Sciatic nerve (tissue), 2 donors: ENCODE measurements around the gene SPATA2L. TPM values are rescaled to one million over a fixed set of nuclear protein-coding genes. Genes with fewer than 3 reads are reported as not detected.
"Not testable (repeated sequence)": the region's sequence is repeated elsewhere in the genome, so short reads cannot be mapped to it uniquely, and the experiment has no call there.

Experiments used
- ATAC-seq: fragments of 200-7000 bp; cut with Tn5 transposase; one replicate; pipeline ENCODE4 v1.9.1; 2020; ENCODE audit warnings: mild to moderate bottlenecking, moderate library complexity
- DNase-seq: peaks from one replicate; pipeline ENCODE4 v3.0.0-alpha.2; 2020; ENCODE audit warnings: low spot score
- intact Hi-C: fragments of 100-400 bp; cut with DNase I; formaldehyde crosslinking; loops from one replicate; pipeline ENCODE4 v1.14.2; 2022
- total RNA-seq: library from RNA; stranded (reverse); fragmentation: NEBNext Ultra II Directional; extraction: Animal tissue kit (Norgen Biotek cat#: 25700); gene quantifications from one replicate; pipeline ENCODE4 v1.2.1, GENCODE V29; 2021
- donor health status: DM: no; HTN: no; CAD: no.
- donor health status: DM: no; HTN: no; CAD: no.

Gene SPATA2L
- total RNA-seq, 1 donor from 2014 or later, result 10.6 TPM

DNA sequence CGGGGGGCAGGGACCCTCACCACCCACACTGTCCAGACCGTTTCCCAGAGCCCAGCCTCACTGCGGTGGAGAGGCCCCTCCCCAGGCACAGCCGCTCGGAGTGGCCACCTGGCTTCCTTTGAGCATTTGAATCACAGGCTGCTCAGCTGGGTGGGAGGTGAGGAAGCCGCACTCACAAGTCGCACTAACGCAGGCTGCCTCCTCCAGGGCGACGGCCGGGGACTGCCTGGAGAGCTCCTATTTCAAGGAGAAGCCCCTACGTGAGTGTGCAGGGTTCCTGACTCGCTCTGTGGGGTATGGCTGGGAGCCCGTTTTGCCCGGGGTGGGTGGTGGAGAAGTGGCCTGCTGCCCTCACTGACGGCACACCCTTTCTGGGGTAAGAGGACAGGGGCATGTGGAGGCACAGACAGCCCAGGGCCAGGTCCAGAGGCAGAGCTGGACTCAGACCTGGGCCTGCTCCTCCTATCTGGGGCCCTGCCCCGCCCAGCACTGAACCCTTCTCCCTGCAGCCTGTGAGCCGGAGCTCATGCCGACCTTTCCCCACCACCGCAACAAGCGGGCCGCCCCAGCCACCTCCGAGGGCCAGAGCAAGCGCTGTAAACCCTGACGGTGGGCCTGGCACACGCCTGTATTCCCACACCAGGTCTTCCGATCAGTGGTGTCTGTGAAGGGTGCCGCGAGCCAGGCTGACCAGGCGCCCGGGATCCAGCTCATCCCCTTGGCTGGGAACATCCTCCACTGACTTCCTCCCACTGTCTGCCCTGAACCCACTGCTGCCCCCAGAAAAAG is 6.2 kb downstream of the SPATA2L start:
- no peak for ATAC-seq
- intact Hi-C loops, result no loop called here
- DNase-seq, result no peak

DNA sequence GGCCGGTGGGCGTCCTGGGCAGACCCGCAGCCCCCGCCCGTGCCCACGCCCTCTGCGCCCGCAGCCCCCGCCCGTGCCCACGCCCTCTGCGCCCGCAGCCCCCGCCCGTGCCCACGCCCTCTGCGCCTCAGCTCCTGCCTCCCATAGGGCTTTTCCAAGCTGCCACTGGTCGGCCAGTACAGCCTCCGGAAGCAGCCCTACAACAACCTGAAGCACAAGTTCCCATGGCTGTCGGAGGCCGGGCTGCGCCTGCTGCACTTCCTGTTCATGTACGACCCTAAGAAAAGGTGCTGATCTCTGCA is 6.8 kb downstream of the SPATA2L start:
- DNase-seq, ATAC-seq, intact Hi-C loops: not testable (repeated sequence)

DNA sequence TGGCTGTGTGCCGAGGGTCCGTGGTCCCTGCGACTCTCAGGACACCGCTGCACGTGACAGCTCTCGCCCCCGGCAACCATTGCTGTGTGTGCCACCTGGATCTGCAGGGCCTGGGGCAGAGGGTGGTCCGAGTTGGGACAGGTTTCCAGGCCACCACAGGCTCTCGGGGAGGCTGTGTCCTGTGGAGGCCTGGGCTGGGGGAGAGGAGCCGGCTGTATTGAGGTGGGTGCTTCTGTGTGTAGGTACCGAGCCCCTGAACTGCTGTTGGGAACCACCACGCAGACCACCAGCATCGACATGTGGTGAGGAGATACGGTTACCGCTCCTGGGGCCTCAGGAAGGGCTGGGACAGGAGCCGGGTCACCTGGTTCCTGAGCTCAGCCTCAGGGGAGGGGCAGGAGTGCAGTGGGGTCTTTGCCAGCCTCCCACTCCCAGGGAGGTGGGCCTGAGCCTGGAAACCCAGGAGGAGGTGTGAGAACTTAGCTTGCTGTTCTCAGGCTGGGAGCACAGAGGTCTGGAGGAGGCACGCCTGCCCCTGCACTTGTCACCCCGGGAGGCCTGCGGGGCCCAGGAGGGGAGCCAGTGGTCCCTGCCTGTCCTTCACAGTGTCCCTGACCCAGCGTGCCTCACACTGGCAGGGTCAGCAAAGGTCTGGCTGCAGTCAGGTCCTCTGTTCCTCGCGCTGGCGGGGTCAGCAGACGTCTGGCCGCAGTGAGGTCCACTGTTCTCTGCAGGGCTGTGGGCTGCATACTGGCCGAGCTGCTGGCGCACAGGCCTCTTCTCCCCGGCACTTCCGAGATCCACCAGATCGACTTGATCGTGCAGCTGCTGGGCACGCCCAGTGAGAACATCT is 7.3 kb downstream of the SPATA2L start:
- ATAC-seq (no peak), DNase-seq (no peak)
- intact Hi-C loops, result no loop called here

DNA sequence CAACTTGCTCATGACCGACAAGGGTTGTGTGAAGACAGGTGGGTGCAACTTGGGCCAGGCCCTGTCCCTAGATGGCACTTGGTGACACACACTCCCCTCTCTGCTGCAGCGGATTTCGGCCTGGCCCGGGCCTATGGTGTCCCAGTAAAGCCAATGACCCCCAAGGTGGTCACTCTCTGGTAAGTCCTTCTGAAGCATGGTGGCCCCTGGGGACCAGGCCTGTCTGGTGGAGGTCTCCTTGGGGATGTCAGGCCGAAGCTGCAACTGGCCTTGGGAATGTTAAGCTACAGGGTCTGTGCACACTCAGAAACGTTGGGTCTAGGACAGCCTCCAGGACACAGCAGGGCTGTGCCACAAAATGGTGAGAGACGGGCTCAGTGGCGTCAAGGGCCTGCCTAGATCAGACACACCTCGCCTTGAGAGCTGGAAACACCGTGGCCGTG is 8.2 kb downstream of the SPATA2L start:
- ATAC-seq (no peak), DNase-seq (no peak)
- intact Hi-C loops, result no loop called here

DNA sequence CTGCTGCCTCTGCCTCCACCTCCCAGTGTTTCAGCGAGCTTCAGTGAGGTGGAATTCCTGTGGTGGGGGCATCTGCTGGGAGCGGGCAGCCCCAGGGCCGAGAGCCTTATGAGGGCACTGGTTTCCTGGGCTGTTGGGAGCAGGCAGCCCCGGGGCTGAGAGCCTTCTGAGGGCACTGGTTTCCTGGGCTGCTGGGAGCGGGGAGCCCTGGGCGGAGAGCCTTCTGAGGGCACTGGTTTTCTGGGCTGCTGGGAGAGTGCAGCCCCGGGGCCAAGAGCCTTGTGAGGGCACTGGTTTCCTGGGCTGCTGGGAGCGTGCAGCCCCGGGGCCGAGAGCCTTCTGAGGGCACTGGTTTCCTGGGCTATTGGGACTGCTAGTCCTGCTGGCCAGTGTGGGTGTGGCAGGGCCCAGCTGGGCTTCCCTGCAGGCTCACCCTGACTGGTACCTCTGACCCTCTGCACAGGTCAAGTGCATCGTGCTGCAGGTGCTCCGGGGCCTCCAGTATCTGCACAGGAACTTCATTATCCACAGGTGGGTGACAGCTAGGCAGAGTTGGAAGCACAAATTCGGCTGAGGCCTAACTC is 9.4 kb downstream of the SPATA2L start:
- DNase-seq, result no peak
- no peak for ATAC-seq
- intact Hi-C loops, result no loop called here

DNA sequence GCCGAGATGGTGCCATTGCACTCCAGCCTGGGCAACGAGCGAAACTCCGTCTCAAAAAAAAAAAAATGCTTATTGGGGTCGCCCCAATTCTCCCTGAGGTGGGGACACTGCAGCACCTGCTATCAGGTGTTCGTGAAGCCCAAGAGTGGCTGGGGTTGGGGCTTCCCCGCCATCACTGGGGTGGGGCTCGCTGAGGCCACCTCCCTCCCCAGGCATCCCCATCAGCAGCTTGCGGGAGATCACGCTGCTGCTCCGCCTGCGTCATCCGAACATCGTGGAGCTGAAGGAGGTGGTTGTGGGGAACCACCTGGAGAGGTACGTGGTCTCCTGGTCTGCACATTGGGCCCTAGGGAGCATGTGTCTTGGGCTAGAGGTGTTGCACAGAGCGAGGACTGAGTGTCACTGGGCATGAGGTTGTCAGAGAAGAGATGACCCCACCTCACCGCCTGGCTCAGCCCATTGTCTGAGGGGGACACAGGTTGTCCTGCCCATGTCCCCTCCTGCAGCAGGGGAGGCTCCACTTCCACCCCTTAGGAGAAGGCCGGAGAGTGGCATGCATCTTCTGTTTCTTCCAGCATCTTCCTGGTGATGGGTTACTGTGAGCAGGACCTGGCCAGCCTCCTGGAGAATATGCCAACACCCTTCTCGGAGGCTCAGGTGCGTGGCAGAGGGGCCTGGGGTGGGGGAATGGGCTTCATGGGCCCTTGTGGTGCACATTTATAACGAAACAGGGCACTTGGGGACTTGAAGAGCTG is 10.1 kb downstream of the SPATA2L start:
- ATAC-seq (no peak), DNase-seq (no peak)

DNA sequence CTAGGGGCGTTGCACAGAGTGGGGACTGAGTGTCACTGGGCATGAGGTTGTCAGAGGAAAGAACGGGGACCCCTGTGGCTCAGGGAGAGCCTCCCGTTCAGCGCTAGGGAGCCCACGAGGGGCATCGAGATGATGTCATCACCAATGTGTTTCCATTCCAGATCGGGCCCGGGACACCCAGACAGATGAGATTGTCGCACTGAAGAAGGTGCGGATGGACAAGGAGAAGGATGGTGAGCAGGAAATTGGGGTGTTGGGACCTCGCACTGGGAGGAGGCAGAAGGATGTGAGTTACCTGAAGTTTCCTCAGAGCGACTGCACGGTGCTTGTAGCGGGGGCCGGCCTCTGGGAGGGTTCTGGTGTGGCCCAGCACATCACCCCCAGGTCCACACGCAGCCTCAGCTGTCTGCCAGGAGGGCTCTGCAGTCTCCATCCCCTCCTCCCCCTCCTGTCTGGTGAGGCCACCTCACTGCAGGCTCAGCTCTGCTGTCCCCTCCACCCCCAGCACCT is 11.1 kb downstream of the SPATA2L start:
- no peak for DNase-seq
- no peak for ATAC-seq
- intact Hi-C loops, result no loop called here

More for the DNA sequence above, 10.1 kb downstream of the SPATA2L start:
- intact Hi-C loops, result no loop called here

DNA sequence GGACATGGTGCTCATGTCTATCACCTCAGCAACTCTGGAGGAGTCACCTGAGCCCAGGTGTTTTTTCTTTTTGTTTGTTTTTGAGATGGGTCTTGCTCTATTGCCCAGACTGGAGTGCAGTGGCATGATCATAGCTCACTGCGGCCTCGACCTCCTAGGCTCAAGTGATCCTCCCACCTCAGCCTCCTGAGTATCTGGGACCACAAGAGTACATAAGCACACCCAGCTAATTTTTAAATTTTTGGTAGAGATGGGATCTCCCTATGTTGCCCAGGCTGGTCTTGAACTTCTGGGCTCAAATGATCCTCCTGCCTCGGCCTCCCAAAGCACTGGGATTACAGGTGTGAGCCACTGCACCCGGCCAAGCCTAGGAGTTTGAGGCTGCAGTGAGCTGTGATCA is 11.9 kb downstream of the SPATA2L start:
- intact Hi-C loops, ATAC-seq: not testable (repeated sequence)

DNA sequence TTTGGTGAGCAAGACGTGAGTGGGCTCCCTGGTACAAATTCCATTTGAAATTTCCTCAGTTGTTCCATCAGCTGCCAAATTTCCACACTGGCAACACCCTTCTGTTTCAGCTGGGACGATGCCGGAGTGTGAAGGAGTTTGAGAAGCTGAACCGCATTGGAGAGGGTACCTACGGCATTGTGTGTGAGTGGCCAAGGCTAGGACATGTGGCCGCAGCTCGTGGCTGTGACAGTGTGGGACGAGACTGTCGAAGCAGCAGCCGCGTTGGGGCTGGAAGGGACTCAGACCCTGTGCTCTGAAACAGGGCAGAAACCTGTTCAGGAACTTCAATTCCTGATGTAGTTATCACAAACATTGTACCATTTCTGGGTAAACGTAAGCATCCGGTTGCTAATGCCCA is 12.4 kb downstream of the SPATA2L start:
- intact Hi-C loops, result no loop called here

More for the DNA sequence above, 11.9 kb downstream of the SPATA2L start:
- not testable (repeated sequence) for DNase-seq

DNA sequence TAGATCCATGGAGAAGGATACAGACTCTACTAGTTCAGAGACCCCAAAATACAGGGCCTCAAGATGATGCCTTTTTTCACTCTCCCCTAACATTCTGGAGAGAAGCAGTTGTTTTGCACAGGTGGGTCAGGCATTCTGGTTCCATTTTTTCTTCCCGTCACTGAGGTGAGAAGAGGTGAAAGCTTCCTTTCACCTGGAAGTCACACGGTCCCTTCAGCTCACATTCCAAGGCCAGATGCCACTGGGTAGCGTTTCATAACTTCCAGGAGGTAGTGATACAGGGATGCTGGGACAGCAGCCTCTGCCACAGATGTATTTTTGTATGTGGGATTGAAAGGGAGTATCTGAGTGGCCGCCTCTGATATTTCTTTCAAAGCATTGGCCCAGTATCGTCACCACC is 13.1 kb downstream of the SPATA2L start:
- no peak for ATAC-seq
- intact Hi-C loops, result no loop called here
- no peak for DNase-seq

More for the DNA sequence above, 12.4 kb downstream of the SPATA2L start:
- ATAC-seq, result no peak
- no peak for DNase-seq

DNA sequence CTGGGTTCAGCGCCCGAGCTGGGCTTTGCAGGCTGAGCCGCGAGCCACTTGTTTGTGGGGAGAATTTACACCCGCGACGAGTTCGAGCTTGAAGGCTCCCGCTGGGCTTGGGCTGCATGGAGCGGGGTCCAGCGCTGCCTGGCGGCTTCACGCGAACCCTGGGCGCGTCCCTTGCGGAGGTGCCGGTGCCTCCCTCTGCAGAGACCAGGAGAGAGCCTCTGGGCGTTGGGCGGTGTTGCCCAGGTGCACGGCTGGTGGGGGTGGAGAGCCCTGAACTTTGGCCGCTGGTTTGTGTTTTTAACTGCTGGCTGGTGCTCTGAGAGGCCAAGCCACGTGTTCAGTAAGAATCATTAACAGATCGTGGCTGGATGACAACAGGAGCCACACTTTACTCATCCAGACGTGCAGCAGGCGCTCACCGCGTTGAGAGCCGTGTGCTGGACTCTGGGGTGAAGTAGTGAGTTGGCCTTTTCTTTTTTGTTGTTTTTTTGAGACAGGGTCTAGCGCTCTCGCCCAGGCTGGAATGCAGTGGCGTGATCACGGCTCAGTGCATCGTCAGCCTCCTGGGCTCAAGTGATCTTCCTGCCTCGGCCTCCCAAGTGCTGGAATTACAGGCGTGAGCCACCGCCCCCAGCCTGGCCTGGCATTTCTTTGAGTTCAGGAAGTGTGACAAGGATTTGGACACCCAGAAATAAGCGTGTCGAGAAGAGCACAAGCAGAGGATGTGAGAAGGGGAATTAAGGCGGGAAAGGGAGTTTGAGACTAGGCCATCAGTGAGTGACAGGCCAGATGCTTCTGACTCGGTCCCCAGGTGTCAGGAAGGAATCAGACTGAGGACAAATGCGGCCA is 14.2 kb downstream of the SPATA2L start:
- intact Hi-C loops, result no loop called here
- DNase-seq (no peak), ATAC-seq (peak; percentile 26)

DNA sequence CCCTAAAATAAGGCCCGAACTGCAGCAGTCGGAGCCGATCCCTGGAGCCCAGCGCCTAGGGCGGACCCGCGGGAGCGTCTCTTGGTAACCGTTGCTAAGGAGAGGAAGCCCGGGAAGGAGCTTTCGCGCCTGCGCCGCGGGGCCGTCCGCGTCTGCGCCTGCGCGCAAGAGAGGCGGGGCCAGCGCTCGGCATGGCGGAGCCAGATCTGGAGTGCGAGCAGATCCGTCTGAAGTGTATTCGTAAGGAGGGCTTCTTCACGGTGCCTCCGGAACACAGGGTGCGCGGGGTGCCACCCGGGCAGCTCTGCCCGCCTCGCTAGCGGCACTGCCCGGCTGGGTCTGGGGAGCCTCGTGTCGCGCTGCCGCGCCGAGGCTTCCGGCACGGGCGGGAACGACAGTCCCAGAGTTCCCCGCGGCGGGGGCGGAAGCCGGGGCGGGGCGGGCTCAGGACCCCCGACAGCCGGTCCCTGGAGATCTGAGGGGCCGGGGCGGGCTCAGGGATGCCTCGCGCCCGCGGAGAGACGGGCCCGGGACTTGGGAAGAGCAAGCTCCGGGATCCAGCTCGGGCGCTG is 14.9 kb downstream of the SPATA2L start, which contains the start of gene CDK10:
CDK10 (plus strand) TSS at position 170 of the 572 bp plus-strand sequence; CDS start at position 192, 22 bp downstream.
- peak; percentile 94 for DNase-seq
- ATAC-seq, result peak; percentile 97
- intact Hi-C loops, result no loop called here

DNA sequence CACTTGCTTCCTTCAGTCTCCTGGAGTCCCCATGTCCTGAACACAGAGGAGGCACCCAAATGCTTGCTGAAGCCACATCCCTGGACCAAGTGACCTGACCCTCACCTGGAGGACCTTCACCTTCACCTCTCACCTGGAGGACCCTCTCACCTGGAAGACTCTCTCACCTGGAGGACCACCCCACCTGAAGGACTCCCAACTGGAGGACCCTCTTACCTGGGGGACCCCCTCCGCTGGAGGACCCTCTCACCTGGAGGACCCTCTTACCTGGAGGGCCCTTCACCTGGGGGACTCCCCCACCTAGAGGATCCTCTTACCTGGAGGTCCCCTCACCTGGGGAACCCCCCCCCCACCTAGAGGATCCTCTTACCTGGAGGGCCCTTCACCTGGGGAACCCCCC is 15.6 kb downstream of the SPATA2L start:
- DNase-seq, result no peak
- peak; percentile 14 for ATAC-seq
- intact Hi-C loops, result no loop called here

DNA sequence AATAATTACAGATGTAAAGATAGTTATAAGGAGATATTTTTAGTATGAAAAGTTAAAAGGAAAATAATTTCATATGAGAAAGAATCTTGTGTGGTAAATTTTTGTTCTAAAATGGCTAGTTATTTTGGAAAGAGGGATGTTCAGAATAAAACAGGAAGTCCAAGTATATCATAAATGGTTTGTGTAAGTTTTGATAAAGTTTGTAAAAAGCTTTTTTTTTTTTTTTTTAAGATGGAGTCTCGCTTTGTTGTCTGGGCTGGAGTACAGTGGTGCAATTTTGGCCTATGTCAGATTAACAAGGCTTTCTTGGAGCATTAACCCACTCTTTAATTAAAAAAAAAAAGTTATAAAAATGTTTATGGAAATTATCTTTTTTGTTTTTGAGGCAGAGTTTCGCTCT is 23.2 kb downstream of the SPATA2L start:
- intact Hi-C loops, result no loop called here
- ATAC-seq (no peak), DNase-seq (no peak)

DNA sequence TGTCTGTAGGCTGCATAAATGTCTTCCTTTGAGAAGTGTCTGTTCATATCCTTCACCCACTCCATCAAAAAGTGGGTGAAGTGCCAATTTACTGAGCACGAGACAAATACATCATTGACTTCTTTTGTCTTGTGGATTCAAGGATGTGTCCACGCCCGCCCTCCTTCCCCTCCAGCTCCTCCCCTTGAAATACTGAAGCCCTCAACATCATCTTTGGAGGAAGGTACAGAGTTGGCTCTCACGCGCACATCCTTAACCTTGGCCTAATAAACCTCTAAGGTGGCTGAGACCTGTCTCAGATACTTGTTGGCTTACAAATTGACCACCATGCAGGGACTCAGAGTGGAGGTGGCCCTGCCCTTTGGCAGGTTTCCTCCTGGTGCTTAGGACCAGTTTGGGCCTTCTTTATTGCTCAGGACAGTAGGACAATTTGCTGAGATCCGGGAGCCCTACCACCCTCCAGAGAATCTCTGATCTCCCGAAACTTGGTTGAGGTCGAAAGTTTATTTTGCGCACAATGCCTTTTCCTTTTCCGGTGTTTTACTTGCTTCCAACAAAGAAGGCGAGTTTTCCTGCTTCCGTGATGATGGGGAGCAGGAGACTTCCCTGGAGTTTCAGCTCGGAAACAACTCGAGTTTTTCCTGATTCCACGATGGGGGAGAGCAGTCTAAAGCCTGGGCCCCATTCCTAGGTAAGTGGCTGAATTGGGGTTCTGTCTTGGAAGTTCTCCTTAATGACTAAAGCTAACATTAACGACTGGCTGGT is 29.1 kb downstream of the SPATA2L start:
- DNase-seq, result no peak
- ATAC-seq, result no peak
- intact Hi-C loops, result no loop called here

DNA sequence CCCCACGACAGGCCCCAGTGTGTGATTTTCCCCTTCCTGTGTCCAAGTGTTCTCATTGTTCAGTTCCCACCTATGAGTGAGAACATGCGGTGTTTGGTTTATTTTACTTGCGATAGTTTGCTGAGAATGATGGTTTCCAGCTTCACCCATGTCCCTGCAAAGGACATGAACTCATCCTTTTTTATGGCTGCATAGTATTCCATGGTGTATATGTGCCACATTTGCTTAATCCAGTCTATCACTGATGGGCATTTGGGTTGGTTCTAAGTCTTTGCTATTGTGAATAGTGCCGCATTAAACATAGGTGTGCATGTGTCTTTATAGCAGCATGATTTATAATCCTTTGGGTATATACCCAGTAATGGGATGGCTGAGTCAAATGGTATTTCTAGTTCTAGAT is 29.9 kb downstream of the SPATA2L start:
- DNase-seq, intact Hi-C loops, ATAC-seq: not testable (repeated sequence)
